ENCODE data around the gene SMIM41.

DNA sequence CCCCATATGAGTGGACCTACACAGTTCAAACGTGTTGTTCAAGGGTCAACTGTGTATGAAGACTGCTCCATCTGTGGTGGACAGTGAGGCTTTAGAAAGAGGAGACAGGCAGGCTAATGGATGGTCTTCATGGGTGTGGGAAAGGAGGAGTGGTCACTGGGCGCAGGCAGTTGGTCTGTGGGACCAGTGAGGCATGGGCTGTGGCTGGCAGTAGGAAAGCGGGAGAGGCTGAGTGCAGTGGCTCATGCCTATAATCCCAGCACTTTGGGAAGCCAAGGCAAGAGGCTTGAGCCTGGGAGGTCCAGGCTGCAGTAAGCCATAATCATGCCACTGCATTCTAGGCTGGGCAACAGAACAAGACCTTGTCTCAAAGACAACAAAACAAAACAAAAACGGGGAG lies 30.2 kb upstream of the SMIM41 start:
- no peak for TF ChIP-seq EZH2phosphoT487 (IDR thresholded peaks at IDR 0.05; ENCODE audit: insufficient read depth, low read depth)
- no peak for TF ChIP-seq EZH2 (IDR thresholded peaks at IDR 0.05; ENCODE audit: insufficient read depth, poor library complexity, severe bottlenecking)
